ENCODE results near the gene CLK4.

Gene CLK4

GRCh38 chr5:178637356-178638074 lies 10.7 kb upstream of the CLK4 start:
- DNase-seq, result no peak

- no peak for DNase-seq
Observed at GRCh38 chr5:178632285-178632684, 5.4 kb upstream of the CLK4 start.

DNA sequence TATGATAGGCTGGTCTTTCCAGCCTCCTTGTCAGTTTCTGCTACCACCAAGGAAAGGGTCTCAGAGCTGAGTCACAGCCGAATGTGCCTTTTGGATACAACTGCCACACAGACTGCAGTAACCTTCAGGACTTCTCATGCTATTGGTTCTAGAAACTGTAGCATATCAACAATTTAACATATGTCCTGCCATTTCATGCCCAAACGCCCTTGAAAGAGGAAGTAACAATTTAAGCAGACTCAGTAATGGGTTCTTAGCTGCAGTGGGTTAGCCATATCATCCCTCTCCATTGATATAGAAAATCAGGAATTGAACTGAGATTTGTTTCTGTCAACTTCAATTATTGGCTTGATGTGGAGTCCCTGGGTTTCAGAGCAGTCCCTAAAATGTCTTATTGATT lies 4.1 kb upstream of the CLK4 start:
- DNase-seq, result no peak

GRCh38 chr5:178630475-178630930 lies 3.7 kb upstream of the CLK4 start:
- no peak for DNase-seq

DNA sequence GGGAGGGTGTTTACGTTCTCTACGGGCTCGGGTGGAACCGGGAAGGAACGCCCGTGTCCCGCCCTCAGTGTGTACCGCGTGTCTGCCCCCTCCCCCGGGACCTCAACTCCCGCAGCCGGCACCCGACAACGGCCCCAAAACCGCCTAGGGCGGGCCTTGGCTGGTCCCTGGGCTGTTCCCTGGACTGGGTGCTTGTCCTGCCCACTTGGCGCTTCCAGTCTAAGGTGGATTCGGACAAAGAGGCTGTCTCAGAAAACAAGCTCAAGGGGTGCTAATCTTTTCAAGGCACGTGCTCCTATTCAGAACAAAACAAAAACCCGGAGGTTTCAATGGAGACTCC lies 379 bp upstream of the CLK4 start:
- peak in 1 of 51 donors; percentile 47 for DNase-seq

- DNase-seq, result peak in 1 of 51 donors; percentile 51
Observed at GRCh38 chr5:178625679-178626483, 969 bp downstream of the CLK4 start.

DNA sequence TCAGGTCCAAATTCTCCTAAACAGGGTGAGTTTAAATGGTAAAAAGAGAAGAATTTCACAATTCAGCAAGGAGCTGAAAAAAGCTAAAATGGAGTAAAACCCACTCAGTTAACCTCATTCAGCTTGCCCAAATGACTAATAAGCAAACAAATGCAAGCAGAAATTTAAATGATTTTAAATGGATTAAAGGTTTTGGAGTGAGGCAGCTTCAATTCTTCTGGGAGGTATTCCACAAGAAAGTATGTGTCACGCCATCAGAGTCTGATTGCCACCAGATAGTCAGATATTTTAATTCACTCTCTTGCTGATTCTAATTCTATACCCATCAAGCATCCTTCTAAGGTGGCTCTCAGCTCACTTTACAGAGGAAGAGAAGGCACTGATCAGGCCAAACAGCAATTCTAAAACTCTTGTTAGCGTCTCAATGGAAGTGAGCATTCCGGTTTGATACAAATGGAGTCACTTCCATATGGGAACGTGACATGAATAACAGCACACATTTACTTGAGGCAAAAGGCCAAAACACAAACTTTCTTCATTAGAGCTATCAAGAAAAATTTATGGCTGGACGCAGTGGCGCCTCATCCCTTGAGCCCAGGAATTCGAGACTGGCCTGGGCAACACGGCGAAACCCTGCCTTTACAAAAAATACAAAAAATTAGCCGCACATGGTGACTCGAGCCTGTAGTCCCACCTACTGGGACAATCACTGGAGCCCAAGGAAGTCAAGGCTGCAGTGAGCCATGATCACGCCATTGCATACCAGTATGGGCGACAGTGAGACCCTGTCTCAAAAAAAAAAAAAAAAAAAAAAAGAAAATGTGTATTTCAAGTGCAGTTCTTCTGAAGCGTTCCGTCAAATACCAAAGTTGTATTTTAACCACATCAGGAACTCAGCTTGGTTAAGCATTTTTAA lies 2.0 kb downstream of the CLK4 start:
- DNase-seq, result no peak

DNA sequence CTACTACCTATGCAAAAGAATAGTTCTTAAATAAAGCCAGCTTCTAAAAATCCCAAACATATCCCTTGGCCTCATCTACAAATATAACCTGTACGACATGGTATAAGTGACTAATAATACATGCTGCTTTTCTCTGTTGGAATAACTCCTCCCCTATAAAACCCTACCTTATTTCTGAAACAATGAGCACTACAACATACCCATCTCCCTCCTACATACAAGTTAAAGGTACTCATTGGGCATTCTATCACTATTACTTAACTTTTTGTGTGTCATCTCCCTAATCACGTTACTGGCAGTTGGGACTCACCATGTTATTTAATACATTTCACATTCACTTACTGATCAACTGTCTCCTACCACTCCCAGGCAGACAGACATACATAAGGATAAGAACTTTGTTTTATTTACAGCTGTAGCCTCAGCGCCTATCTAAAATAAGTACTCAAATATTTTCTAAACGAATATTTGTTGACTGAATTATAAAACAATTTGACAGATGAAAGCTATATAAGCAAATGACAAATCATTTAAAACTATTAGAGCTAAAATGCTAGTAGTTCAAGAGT lies 4.1 kb downstream of the CLK4 start:
- DNase-seq, result no peak

GRCh38 chr5:178619390-178619789 lies 7.5 kb downstream of the CLK4 start:
- DNase-seq, result no peak

- DNase-seq, result no peak
Observed at GRCh38 chr5:178612299-178612698, 14.6 kb downstream of the CLK4 start.

DNA sequence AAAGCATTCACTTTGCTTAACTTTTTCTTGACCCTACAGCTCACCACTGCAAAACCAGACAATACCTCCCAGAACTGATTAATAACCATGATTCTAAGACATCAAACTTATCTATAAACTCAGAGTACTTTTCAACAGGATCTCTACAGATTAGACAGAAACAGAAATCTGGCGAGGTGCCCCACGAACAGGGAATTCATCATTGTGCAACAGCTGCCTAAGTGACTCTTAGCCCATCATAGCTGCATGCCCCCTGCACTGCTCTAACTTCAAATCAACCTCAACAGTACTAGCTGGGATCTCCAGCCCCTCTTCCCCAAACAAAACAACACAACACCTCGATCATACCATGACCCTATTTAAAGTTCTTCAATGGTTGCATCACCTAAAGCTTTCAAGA lies 20.6 kb downstream of the CLK4 start:
- DNase-seq, result no peak

GRCh38 chr5:178605788-178606187 lies 21.1 kb downstream of the CLK4 start:
- no peak for DNase-seq

DNA sequence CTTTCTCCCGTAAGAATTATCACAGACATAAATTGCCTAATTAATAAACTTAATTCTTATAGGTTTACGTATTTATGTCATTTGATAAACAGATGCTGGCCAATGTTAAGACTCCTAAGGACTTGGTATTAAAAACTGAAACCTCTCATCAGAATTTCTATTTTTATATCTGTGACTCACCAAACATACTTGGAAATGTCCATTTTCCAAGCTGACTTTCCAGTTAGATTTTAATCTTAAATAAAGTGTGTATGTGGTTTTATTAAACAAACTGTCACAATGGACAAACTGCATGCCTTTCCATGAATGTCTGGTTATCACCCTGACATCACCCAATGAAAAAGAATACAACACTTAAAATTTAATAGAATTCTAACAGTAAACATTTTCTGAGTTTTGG lies 24.1 kb downstream of the CLK4 start:
- DNase-seq, result no peak

DNA sequence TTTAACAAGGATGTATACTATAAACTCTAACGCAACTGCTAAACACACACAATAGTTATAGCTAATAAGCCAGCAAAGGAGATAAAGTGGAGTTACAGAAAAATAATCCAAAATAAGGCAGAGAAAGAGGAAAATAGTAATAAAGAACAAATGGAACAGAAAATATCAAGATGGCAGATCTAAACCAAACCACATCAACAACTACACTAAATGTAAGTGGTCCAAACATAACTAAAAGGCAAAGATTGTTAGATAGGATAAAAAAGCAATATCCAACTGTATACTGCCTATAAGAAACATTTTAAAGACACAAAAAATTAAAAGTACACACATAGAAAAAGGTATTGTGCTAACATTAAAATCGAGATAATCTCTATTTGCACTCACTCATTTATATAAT lies 31.1 kb downstream of the CLK4 start:
- DNase-seq, result no peak

DNA sequence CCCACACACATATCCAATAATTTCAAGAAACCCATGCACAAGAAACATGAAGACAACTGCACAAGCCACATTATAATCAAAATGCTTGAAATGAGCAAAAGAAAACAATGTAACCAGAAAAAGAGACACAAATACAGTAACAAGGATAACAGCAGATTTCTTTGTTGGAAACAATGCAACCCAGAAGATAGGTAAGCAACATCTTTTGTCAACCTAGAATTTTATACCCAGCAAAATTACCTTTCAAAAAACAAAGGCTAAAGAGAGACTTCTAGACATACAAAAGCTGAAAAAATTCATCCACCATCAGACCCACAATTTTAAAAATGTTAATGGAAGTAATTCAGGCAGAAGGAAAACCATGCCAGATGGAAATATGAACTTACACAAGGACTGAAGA lies 31.7 kb downstream of the CLK4 start:
- DNase-seq, result no peak

DNA sequence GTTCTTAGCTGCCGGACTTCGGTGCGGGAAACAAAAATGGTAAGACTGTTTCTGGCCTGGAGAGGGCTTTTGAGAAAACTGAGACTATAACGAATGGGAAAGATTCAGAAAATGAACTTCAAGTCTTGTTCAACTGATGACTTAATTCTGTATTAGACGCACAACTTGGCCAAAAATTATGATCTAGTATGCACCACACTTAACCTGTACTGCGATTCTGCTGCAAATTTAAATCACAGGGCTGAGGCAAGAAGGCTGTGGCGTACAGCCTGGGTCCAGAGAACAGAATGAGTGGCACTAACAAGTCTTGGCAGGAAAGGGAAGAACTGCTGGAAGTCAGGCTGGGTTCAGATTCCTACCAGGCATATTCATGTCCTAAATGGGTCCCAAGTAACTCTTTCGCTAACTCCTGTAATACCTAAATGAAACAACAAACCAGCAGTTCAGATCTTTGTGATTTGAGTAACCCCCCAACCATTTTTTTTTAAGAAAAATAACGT lies 35.9 kb downstream of the CLK4 start:
- DNase-seq, result no peak

DNA sequence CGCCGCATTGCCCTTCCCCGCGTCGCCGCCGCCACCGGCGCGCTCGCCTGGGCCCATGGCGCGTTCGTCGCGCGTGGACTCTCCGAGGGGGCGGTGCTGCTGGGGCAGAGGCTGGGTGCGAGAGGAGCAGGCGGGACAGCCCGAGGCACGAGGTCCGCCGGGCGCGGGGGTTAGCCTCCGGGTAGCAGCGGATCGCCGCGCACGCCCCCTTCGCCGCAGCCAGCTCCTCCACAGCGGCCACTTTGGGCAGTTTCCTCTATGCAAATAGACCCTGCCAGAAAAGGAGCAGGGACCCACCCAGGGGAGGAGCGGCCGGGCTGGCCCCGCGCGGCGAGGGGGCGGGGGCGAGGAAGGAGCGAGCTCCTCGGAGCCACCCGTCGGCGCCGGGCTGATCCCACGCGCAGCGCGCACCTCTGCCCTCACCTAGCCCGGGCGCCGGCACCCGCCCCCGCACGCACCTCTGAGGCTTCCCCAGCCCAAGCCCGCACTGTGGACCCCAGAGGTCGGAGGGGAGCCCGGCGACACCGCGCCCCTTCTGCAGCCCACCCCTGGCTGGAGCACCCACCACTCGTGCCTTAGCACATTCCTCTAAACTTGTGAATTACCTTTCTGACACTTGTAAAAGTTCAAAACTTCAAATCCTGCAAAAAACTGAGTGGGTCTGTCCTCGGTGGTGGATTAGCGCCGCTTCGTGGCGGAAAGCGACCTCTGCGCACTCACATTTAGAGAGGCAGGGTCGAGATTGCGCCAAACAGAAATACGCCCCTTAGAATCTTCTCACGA lies 36.5 kb downstream of the CLK4 start, which contains the start of gene COL23A1:
Gene COL23A1 (minus strand): TSS at position 253 of the 783 bp plus-strand sequence.
- DNase-seq, result peak in 18 of 51 donors; percentile 3 to 49 (median 26)

- peak in 5 of 51 donors; percentile 8 to 41 (median 35) for DNase-seq
Observed at GRCh38 chr5:178589180-178590140, 37.4 kb downstream of the CLK4 start.

- no peak for DNase-seq
Observed at GRCh38 chr5:178588769-178589168, 38.1 kb downstream of the CLK4 start.
